ENCODE measurements around the gene GLS2.
"Not testable (repeated sequence)": the region's sequence is repeated elsewhere in the genome, so short reads cannot be mapped to it uniquely, and the experiment has no call there.

- not testable (repeated sequence) for TF ChIP-seq CTCF (IDR thresholded peaks at IDR 0.05 in 4 of 5, conservative IDR thresholded peaks at IDR 0.05 in 1 of 5); POLR2A (IDR thresholded peaks at IDR 0.05)
Measured at GRCh38 chr12:56443208-56443607, 44.8 kb downstream of the GLS2 start.

Measured in gastrocnemius medialis (tissue), 4 donors.